Activated T-cell treated with anti-CD3 and anti-CD28 coated beads for 48 hours (primary cell): ENCODE measurements around the gene GPRASP2.

Source experiments
- DNase-seq: peaks from one replicate; pipeline ENCODE4 v3.0.0-alpha.2; 2020; ENCODE audit warnings: low read depth

GPRASP2 gene

DNA sequence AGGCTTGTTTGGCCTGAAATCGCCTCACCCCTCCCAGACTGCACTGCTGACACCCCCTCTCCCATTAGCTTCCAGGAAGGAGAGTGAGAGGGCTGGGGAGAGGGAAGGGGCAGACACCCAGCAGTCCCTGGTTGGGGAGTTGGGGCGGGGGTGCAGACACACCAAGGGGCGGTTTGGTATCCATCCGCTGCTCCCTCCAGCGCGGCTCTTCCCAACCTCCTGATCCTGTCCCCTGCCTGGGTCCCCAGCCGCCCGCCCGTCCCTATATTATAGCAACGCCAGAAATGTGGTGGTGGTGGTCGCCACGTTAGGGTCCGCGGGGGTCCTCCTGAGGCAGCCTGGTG, 33.2 kb downstream of the GPRASP2 start:
- DNase-seq: no peak

DNA sequence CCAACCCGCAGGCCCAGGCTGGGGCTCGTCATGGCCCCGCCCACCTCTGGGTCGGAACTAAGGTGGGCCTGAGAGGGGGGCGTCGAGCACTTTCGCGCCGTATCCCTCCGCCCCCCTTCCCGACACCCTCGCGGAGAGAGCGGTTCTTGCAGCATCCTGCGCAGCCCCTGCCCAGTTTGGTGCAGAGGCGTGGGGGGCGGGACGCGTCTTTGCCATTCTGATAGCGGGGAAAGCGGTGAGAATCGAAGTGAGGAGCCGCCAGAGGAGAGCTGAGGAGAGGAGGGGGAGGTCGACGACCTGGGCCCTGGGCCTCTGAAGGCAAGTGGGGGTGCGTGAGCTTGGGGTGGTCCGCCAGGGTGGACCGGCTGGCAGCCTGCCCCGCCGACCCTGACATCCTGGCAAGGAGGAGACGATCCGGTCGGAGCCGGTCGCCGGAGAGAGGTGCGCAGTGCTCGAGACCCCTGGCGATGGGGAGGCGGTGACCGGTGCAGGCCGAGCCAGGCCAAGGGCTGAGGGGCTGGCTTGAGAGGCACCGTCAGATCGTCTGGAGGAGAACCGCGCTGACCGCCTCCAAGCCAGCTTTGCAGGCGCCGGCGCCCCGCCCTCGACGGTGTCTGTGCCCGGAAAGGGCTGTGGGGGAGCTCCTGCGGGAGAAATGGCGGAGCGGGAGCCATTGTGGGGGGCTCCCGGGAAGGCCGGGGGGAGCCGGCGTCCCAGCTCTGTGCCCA, 33.8 kb downstream of the GPRASP2 start:
- DNase-seq: peak; percentile 2

DNA sequence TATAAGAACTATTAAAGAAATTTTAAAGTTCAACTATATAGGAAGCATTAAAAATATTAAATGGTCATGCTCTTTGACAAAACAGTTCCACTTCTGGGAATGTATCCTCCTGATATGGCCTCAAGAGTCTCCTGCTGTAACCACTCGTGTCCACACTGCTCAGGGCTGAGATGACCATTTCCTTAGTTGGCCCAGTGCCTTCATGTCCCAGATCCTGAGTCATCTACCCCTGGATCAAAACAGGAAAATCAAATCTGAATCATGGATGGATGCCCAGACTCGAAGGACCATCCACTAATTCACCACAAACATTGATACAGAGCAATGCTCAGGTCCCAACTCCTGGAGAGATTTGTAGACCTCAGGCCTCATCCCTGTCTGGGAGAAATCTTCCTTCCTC, 53.0 kb downstream of the GPRASP2 start:
- no peak for DNase-seq

DNA sequence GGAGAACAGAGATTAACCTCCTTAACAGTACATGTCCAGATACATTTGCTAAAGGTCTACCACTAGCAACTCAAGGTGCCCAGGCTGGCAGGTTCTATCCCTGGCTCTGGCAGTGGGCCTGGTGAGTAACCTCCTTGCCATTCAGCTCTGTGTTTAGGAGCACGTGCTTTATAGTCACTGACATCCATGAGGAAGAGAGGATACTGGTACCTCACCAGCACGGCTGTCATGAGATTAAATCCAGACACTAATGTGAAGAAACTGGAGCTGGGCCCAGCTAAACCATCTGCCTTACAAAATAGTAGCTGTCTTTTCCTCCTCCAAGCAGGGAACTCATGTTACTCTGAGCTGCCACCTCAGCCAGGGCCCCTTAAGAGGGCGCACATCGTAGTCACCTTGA, 53.6 kb downstream of the GPRASP2 start:
- no peak for DNase-seq

DNA sequence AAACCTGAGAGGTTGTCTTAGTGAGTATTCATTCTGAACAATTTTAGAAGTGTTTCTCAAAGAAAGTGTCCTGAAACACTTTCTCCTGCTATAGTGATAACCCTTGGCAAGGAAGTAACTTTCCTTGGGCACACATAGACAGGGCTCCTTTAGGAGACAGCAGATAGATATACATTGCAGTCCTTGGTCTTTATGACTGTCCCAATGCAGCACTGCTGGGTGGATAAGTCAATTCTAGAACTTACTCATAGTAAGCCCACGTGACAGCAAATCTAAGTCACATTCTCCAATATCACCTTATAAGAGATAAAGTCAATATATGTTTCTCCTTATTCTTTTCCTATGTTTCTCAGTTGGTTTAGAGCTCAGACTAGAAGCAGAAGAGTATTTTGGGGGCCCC, 55.0 kb downstream of the GPRASP2 start:
- no peak for DNase-seq
